Gastroesophageal sphincter (tissue), 3 donors: ENCODE measurements around the gene PLPPR4.

Experiments used
- CTCF ChIP-seq, 4 experiments: fragments of 200-600 bp in 2 of 4; fragments of 450-650 bp in 2 of 4; sonication (generic) in 1 of 4; IDR thresholded peaks; one replicate each; pipeline ENCODE4 v1.5.1; 2017 to 2019; ENCODE audit warnings: antibody characterized with exemption in 4 of 4, mild to moderate bottlenecking in 2 of 4, moderate library complexity in 2 of 4
- EP300 ChIP-seq: sonication (generic); formaldehyde crosslinking; IDR thresholded peaks from one replicate; pipeline ENCODE4 v1.6.1; 2017; ENCODE audit warnings: antibody characterized with exemption, mild to moderate bottlenecking
- POLR2AphosphoS5 ChIP-seq: sonication (generic); formaldehyde crosslinking; IDR thresholded peaks from one replicate; pipeline ENCODE4 v1.6.1; 2017; ENCODE audit warnings: antibody characterized with exemption

GRCh38 chr1:99232172-99232571 is 32.1 kb upstream of the PLPPR4 start:
- TF ChIP-seq POLR2AphosphoS5 (no peak), CTCF (IDR thresholded peaks at IDR 0.05) (no peak), EP300 (no peak)
